Parathyroid adenoma (tissue), 2 donors: ENCODE measurements around the gene PCDHGA4.
"Not testable (repeated sequence)": the region's sequence is repeated elsewhere in the genome, so short reads cannot be mapped to it uniquely, and the experiment has no call there.

Experiments
- H2AFZ ChIP-seq: fragments of 300-600 bp; sonication (generic); one replicate; pipeline ENCODE4 v1.7.0; 2017; ENCODE audit warnings: antibody characterized with exemption, mild to moderate bottlenecking
- H3K27ac ChIP-seq: fragments of 300-600 bp; sonication (generic); one replicate; pipeline ENCODE4 v1.7.0; 2017
- H3K27me3 ChIP-seq: fragments of 300-600 bp; sonication (generic); one replicate; pipeline ENCODE4 v1.7.0; 2017; ENCODE audit warnings: low read length; ENCODE audit not compliant: control insufficient read depth, insufficient read depth
- H3K36me3 ChIP-seq: fragments of 300-600 bp; sonication (generic); one replicate; pipeline ENCODE4 v1.7.0; 2017; ENCODE audit warnings: low read length; ENCODE audit not compliant: control insufficient read depth, insufficient read depth
- H3K4me1 ChIP-seq: fragments of 300-600 bp; sonication (generic); one replicate; pipeline ENCODE4 v1.7.0; 2017; ENCODE audit warnings: control low read depth
- H3K4me2 ChIP-seq: fragments of 300-600 bp; sonication (generic); one replicate; pipeline ENCODE4 v1.7.0; 2017; ENCODE audit warnings: low read length
- H3K4me3 ChIP-seq: fragments of 300-600 bp; sonication (generic); one replicate; pipeline ENCODE4 v1.7.0; 2017; ENCODE audit warnings: low read depth, low read length
- H3K79me2 ChIP-seq: fragments of 300-600 bp; sonication (generic); one replicate; pipeline ENCODE4 v1.7.0; 2017; ENCODE audit warnings: control low read depth
- H3K9ac ChIP-seq: fragments of 300-600 bp; sonication (generic); one replicate; pipeline ENCODE4 v1.7.0; 2017; ENCODE audit warnings: mild to moderate bottlenecking
- H3K9me3 ChIP-seq: fragments of 300-600 bp; sonication (generic); one replicate; pipeline ENCODE4 v1.7.0; 2017; ENCODE audit warnings: low read length; ENCODE audit not compliant: control insufficient read depth
- TF ChIP-seq, protein P1 (sequence below): fragments of 300-600 bp; sonication (generic); IDR thresholded peaks from one replicate; pipeline ENCODE4 v1.7.0; 2017; ENCODE audit warnings: antibody characterized with exemption, mild to moderate bottlenecking
- donor health status: primary hyperparathyroidism.

PCDHGA4 gene

DNA sequence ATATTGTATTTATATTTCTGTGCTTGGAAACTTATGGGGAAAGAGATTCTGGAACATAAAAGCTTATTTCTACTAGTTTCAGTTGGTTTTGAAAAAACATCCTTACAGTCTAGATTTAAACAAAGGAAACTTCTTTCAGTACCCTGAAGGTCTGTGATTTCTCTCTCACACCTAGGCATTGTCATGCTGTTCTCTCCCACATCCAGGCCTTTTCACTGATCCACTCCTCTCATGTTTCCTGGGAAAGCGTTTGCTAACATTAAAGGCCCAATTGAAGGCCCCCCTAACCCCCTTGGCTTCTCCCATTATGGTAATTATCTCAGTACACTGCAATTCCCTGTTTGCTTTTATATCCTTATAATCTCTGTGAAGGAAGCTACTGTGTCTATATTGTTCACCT is 12.0 kb upstream of the PCDHGA4 start:
- TF ChIP-seq, protein P1, sequence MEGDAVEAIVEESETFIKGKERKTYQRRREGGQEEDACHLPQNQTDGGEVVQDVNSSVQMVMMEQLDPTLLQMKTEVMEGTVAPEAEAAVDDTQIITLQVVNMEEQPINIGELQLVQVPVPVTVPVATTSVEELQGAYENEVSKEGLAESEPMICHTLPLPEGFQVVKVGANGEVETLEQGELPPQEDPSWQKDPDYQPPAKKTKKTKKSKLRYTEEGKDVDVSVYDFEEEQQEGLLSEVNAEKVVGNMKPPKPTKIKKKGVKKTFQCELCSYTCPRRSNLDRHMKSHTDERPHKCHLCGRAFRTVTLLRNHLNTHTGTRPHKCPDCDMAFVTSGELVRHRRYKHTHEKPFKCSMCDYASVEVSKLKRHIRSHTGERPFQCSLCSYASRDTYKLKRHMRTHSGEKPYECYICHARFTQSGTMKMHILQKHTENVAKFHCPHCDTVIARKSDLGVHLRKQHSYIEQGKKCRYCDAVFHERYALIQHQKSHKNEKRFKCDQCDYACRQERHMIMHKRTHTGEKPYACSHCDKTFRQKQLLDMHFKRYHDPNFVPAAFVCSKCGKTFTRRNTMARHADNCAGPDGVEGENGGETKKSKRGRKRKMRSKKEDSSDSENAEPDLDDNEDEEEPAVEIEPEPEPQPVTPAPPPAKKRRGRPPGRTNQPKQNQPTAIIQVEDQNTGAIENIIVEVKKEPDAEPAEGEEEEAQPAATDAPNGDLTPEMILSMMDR = no peak
- Histone ChIP-seq H3K9ac (no peak overlapping the region), H3K79me2 (no peaks in the 10 kb centered on the region), H3K27ac (no peak overlapping the region), H3K36me3 (peaks cover 3% of the 10 kb centered on the region), H3K4me1 (no peaks in the 10 kb centered on the region), H3K27me3 (no peaks in the 10 kb centered on the region), H3K4me3 (no peak overlapping the region), H2AFZ (no peak overlapping the region), H3K9me3 (peaks cover 8% of the 10 kb centered on the region), H3K4me2 (no peak overlapping the region)

DNA sequence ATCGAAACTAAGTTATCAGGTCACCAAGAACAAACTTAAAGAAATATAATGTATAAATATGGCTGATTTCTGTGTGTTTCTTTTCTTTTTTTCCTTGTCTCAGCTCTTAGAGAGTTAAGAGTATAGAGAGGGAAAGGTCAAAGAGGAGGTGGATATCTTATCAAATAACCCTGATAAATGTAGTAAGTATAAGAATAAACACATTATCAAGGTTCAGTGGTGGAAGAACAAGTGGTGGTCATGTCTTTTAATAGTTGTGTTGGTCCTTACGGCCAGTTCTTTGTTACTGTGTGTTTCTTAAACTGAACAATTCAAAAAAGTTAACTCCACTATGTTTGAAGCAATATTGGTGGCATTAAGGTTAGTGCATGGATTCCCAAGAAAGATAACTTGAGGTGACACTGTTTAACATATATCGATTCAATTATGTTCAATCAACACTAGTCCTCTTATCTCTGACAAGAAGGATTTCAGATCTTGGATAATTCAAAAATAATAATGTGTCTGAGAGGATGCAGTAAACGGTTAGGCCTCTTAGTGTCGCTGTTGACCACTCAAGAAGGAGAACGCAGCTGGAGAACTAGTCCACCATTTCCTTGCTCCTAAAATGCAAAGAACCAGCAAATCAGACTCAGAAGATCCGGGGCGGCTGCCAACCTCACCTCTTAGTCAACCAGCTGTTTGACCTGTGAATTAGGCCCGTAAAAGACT is 11.4 kb upstream of the PCDHGA4 start, which contains the start of gene PCDHGA3:
PCDHGA3 (plus strand) TSS at position 588 of the 711 bp plus-strand sequence. CDS start 205 bp downstream, outside the sequence.
- TF ChIP-seq, protein P1 = no peak
- H3K27me3 ChIP-seq = no peaks in the 10 kb centered on the region
- H3K9ac ChIP-seq = no peak within 1 kb of the TSS
- no peaks in the 10 kb centered on the region for H3K79me2 ChIP-seq
- H2AFZ ChIP-seq = no peak within 1 kb of the TSS
- no peak within 1 kb of the TSS for H3K4me3 ChIP-seq
- peaks cover 1% of the 10 kb centered on the region for H3K36me3 ChIP-seq
- H3K4me1 ChIP-seq = no peaks in the 10 kb centered on the region
- H3K9me3 ChIP-seq = peaks cover 8% of the 10 kb centered on the region
- no peak within 1 kb of the TSS for H3K27ac ChIP-seq
- no peak within 1 kb of the TSS for H3K4me2 ChIP-seq

DNA sequence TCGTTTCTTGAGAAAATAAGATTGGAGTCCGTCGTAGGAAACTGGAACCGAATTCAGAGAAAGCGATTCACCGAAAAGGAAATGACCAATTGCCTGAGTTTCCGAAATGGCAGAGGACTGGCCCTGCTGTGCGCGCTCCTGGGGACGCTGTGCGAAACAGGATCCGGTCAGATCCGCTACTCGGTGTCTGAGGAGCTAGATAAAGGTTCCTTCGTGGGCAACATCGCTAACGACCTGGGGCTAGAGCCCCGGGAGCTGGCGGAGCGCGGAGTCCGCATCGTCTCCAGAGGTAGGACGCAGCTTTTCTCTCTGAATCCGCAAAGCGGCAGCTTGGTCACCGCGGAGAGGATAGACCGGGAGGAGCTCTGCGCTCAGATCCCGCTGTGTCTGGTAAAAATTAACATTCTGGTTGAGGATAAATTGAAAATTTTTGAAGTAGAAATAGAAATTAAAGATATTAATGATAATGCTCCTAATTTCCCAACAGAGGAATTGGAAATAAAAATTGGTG is 10.8 kb upstream of the PCDHGA4 start:
- H3K27ac ChIP-seq = no peak overlapping the region
- no peaks in the 10 kb centered on the region for H3K36me3 ChIP-seq
- H3K4me1 ChIP-seq = no peaks in the 10 kb centered on the region
- H3K9me3 ChIP-seq = peaks cover 8% of the 10 kb centered on the region
- no peaks in the 10 kb centered on the region for H3K27me3 ChIP-seq
- H3K9ac ChIP-seq = no peak overlapping the region
- no peak overlapping the region for H3K4me2 ChIP-seq
- TF ChIP-seq, protein P1 = no peak
- no peaks in the 10 kb centered on the region for H3K79me2 ChIP-seq
- no peak overlapping the region for H3K4me3 ChIP-seq
- no peak overlapping the region for H2AFZ ChIP-seq

DNA sequence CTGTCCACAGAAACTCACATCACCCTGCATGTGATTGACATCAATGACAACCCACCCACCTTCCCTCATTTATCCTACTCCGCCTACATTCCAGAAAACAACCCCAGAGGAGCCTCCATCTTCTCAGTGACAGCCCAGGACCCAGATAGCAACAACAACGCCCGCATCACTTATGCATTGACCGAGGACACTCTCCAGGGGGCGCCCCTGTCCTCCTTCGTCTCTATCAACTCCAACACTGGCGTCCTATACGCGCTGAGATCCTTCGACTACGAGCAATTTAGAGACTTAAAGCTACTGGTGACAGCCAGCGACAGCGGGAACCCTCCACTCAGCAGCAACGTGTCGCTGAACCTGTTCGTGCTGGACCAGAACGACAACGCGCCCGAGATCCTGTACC is 9.5 kb upstream of the PCDHGA4 start:
- no peak overlapping the region for H3K4me3 ChIP-seq
- H3K36me3 ChIP-seq = no peaks in the 10 kb centered on the region
- peaks cover 8% of the 10 kb centered on the region for H3K9me3 ChIP-seq
- H3K4me1 ChIP-seq = no peaks in the 10 kb centered on the region
- H3K4me2 ChIP-seq = no peak overlapping the region
- TF ChIP-seq, protein P1 = no peak
- H2AFZ ChIP-seq = no peak overlapping the region
- no peaks in the 10 kb centered on the region for H3K27me3 ChIP-seq
- no peak overlapping the region for H3K9ac ChIP-seq
- no peak overlapping the region for H3K27ac ChIP-seq
- no peaks in the 10 kb centered on the region for H3K79me2 ChIP-seq

DNA sequence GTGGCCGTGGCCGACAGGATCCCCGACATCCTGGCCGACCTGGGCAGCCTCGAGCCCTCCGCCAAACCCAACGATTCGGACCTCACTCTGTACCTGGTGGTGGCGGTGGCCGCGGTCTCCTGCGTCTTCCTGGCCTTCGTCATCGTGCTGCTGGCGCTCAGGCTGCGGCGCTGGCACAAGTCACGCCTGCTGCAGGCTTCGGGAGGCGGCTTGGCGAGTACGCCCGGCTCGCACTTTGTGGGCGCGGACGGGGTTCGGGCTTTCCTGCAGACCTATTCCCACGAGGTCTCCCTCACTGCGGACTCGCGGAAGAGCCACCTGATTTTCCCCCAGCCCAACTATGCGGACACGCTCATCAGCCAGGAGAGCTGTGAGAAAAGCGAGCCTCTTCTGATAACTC is 8.8 kb upstream of the PCDHGA4 start:
- not testable (repeated sequence) for H3K27ac ChIP-seq, H3K4me3 ChIP-seq, H3K9me3 ChIP-seq, H3K27me3 ChIP-seq, H3K36me3 ChIP-seq, H3K4me1 ChIP-seq, H3K79me2 ChIP-seq, H2AFZ ChIP-seq, H3K4me2 ChIP-seq, H3K9ac ChIP-seq
